Peyer's patch (tissue), 4 donors: ENCODE measurements around the gene METTL22. TPM values are rescaled to one million over a fixed set of nuclear protein-coding genes. Genes with fewer than 3 reads are reported as not detected.

Source experiments
- DNase-seq, 3 donors: peaks; one replicate each; pipeline ENCODE4 v3.0.0-alpha.2; 2017 to 2019
- H3K27ac ChIP-seq, 4 donors: fragments of 200-600 bp; sonication (generic); one replicate each; pipeline ENCODE4 v1.5.1; 2016 to 2019
- H3K27me3 ChIP-seq, 2 donors: fragments of 200-600 bp; sonication (generic); one replicate each; pipeline ENCODE4 v1.5.1; 2019
- H3K36me3 ChIP-seq, 3 donors: fragments of 200-600 bp; sonication (generic); one replicate each; pipeline ENCODE4 v1.5.1; 2016 to 2019
- H3K4me1 ChIP-seq, 4 donors: fragments of 200-600 bp; sonication (generic); one replicate each; pipeline ENCODE4 v1.5.1; 2016 to 2019
- H3K4me3 ChIP-seq, 4 donors: fragments of 200-600 bp; sonication (generic); 1 replicate in 3 of 4; 2 replicates in 1 of 4; pipeline ENCODE4 v1.5.1; 2016 to 2019; ENCODE audit warnings: mild to moderate bottlenecking in 1 of 4
- H3K9me3 ChIP-seq, 4 donors: fragments of 200-600 bp; sonication (generic); one replicate each; pipeline ENCODE4 v1.5.1; 2016 to 2019; ENCODE audit warnings: mild to moderate bottlenecking in 1 of 4
- CTCF ChIP-seq, 6 experiments: fragments of 450-650 bp in 4 of 6; fragments of 200-600 bp in 2 of 6; sonication (generic) in 1 of 6; IDR thresholded peaks; one replicate each; pipeline ENCODE4 v1.5.1; 2017 to 2019; ENCODE audit warnings: antibody characterized with exemption in 6 of 6, mild to moderate bottlenecking in 3 of 6, moderate library complexity in 1 of 6
- POLR2A ChIP-seq, 2 donors: fragments of 450-650 bp; IDR thresholded peaks; one replicate each; pipeline ENCODE4 v1.5.1; 2017; ENCODE audit warnings: antibody characterized with exemption in 2 of 2, mild to moderate bottlenecking in 2 of 2, moderate library complexity in 2 of 2
- total RNA-seq, 4 donors: library from RNA; depleted of rRNA; stranded (reverse); fragments of >200 nt; gene quantifications; one replicate each; pipeline ENCODE4 v1.1.0, GENCODE V29; 2016

METTL22 gene
- total RNA-seq, 4 donors from 2014 or later: 25.0 to 86.5 (median 59.0) TPM

- DNase-seq: no peak
- H3K9me3 ChIP-seq: no peaks in the 10 kb centered on the region
- TF ChIP-seq POLR2A (IDR thresholded peaks at IDR 0.05) (no peak), CTCF (IDR thresholded peaks at IDR 0.05) (no peak)
- no peaks in the 10 kb centered on the region for H3K4me1 ChIP-seq
- peaks cover 0 to 83% (median 0%) of the 10 kb centered on the region in 3 donors for H3K36me3 ChIP-seq
- H3K4me3 ChIP-seq: no peak overlapping the region
- H3K27me3 ChIP-seq: no peaks in the 10 kb centered on the region
- H3K27ac ChIP-seq: no peak overlapping the region
Measured at GRCh38 chr16:8628981-8629725, 7.7 kb downstream of the METTL22 start.

- H3K4me1 ChIP-seq: no peaks in the 10 kb centered on the region
- no peaks in the 10 kb centered on the region for H3K27me3 ChIP-seq
- peaks cover 0 to 90% (median 0%) of the 10 kb centered on the region in 3 donors for H3K36me3 ChIP-seq
- TF ChIP-seq CTCF (IDR thresholded peaks at IDR 0.05): no peak
- TF ChIP-seq POLR2A (IDR thresholded peaks at IDR 0.05): no peak
- H3K4me3 ChIP-seq: no peak overlapping the region
- no peak overlapping the region for H3K27ac ChIP-seq
- no peak for DNase-seq
- no peaks in the 10 kb centered on the region for H3K9me3 ChIP-seq
Measured at GRCh38 chr16:8630255-8630953, 8.9 kb downstream of the METTL22 start.

GRCh38 chr16:8631373-8631772, 9.9 kb downstream of the METTL22 start:
- H3K9me3 ChIP-seq: no peaks in the 10 kb centered on the region
- no peak overlapping the region for H3K27ac ChIP-seq
- no peak for DNase-seq
- H3K36me3 ChIP-seq: peaks cover 0 to 90% (median 0%) of the 10 kb centered on the region in 3 donors
- no peaks in the 10 kb centered on the region for H3K27me3 ChIP-seq
- no peak overlapping the region for H3K4me3 ChIP-seq
- H3K4me1 ChIP-seq: no peaks in the 10 kb centered on the region
- no peak for TF ChIP-seq POLR2A (IDR thresholded peaks at IDR 0.05)
- TF ChIP-seq CTCF (IDR thresholded peaks at IDR 0.05): no peak

- no peak for DNase-seq
- Histone ChIP-seq H3K27me3 (no peaks in the 10 kb centered on the region), H3K27ac (peak overlapping the region in 1 of 4 donors; percentile 54), H3K4me1 (no peaks in the 10 kb centered on the region), H3K4me3 (no peak overlapping the region), H3K36me3 (peaks cover 0 to 91% (median 0%) of the 10 kb centered on the region in 3 donors), H3K9me3 (no peaks in the 10 kb centered on the region)
- no peak for TF ChIP-seq CTCF (IDR thresholded peaks at IDR 0.05)
- TF ChIP-seq POLR2A (IDR thresholded peaks at IDR 0.05): no peak
Measured at GRCh38 chr16:8631818-8632465, 10.4 kb downstream of the METTL22 start.

- peaks cover 0 to 91% (median 0%) of the 10 kb centered on the region in 3 donors for H3K36me3 ChIP-seq
- no peaks in the 10 kb centered on the region for H3K27me3 ChIP-seq
- no peak for DNase-seq
- no peaks in the 10 kb centered on the region for H3K9me3 ChIP-seq
- H3K27ac ChIP-seq: peak overlapping the region; percentile 17 to 39 (median 31)
- no peak overlapping the region for H3K4me3 ChIP-seq
- TF ChIP-seq CTCF (IDR thresholded peaks at IDR 0.05) (no peak), POLR2A (IDR thresholded peaks at IDR 0.05) (no peak)
- no peaks in the 10 kb centered on the region for H3K4me1 ChIP-seq
Measured at GRCh38 chr16:8632675-8633182, 11.2 kb downstream of the METTL22 start.
